ENCODE results near the gene NEUROD2.

DNA sequence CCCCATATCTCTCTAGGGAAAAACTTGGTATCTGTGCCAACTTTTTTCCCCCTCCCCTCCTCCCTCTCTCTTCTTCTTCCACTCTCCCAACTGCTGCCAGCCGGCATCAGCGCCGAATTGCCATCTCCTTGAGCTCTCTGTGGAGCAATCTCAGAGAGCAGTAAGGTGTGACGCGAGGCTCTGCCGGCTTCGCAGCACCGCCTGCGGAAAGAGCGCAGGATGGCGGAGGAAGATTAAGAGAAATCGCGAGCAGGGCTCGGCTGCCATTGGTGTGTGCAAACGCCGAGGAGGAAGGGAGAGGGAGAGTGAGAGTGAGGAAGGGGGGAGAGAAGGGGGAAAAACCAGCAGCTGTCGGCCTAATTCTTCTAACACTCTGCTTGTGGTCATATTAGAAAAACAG, 44.2 kb downstream of the NEUROD2 start:
- no peak for TF ChIP-seq EZH2phosphoT487 (IDR thresholded peaks at IDR 0.05; ENCODE audit: borderline replicate concordance, low read length)
- TF ChIP-seq, protein P1, sequence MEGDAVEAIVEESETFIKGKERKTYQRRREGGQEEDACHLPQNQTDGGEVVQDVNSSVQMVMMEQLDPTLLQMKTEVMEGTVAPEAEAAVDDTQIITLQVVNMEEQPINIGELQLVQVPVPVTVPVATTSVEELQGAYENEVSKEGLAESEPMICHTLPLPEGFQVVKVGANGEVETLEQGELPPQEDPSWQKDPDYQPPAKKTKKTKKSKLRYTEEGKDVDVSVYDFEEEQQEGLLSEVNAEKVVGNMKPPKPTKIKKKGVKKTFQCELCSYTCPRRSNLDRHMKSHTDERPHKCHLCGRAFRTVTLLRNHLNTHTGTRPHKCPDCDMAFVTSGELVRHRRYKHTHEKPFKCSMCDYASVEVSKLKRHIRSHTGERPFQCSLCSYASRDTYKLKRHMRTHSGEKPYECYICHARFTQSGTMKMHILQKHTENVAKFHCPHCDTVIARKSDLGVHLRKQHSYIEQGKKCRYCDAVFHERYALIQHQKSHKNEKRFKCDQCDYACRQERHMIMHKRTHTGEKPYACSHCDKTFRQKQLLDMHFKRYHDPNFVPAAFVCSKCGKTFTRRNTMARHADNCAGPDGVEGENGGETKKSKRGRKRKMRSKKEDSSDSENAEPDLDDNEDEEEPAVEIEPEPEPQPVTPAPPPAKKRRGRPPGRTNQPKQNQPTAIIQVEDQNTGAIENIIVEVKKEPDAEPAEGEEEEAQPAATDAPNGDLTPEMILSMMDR (conservative IDR thresholded peaks at IDR 0.05; ENCODE audit: low read depth, low read length): no peak

All from PC-3 (cell line).